COR-L47 (cell line): Measurements from ENCODE around the gene CCL26.

Experiments used
- DNase-seq: peaks from one replicate; lab custom pipeline; 2025; lab: John Stamatoyannopoulos, UW

CCL26 gene, protein sequence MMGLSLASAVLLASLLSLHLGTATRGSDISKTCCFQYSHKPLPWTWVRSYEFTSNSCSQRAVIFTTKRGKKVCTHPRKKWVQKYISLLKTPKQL

DNA sequence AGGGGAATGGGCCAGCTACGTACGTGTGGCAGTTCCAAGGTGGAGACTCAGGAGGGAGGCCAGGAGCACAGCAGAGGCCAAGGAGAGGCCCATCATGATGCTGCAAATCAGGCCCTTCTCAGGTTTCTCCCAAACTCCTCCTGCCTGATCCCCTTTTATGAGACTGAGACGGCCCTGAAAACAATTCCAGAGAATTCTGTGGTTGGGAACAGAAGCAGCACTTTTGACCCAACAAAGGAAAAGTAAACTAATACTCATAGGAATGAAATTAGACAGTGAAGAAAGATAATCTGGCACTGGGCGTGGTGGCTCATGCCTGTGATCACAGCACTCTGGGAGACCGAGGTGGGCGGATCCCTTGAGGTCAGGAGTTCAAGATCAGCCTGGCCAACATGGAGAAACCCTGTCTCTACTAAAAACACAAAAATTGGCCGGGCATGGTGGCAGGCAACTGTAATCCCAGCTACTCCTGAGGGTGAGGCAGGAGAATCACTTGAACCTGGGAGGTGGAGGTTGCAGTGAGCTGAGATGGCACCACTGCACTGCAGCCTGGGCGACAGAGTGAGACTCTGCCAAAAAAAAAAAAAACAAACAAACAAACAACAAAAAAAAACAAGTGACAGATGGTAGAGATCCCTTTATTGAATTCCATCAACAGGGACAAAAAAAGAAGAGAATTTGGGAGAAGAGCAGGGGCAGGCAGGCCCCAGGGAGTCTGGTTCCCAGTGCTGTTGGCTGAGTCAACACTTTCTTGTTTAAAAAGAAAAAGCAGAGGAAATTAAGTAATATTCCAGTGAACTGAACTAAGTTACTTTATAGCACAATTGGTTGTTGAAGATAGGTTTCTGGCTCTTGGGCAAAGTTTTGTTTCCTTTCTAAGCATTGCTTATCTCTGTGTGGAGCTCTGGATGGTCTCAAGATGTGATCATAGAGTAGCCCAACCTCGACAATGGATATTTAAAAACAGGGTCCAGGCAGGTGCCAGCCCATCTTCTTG, at the start of gene CCL26:
Gene CCL26, minus strand, starts transcription at position 131 of the 997 bp plus-strand sequence. Its CDS starts 35 bp downstream, at position 96.
- no peak for DNase-seq

DNA sequence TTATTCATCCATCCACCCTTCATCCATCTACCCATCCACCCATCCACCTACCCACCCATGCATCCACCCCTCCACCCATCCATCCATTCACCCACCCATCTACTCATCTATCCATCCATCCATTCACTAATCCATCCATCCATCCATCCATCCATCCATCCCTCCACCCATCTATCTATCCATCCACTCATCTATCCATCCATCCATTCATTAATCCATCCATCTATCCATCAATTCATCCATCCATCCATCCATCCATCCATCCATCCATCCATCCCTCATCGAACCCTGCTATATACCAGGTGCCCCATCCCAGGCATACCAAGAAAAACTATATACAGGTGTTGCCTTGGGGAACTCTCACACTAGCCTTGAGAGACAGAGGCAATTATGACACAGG, 48.7 kb upstream of the CCL26 start:
- DNase-seq, result no peak

DNA sequence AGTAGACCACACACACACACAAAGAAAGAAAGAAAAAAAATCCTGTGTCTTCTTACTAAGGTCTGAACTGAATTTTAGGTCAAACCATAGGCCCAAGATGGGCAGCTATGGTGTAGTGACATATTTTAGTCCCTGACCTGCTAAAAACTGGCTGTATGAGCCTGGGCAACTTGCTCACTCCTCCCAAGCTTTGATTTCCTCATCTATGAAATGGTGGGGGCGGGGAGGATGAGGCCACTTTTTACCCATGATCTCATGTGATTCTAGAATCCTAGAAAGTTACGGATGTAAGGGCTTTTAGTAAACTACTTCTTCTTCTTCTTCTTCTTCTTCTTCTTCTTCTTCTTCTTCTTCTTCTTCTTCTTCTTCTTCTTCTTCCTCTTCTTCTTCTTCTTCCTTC, 47.7 kb upstream of the CCL26 start:
- no peak for DNase-seq

DNA sequence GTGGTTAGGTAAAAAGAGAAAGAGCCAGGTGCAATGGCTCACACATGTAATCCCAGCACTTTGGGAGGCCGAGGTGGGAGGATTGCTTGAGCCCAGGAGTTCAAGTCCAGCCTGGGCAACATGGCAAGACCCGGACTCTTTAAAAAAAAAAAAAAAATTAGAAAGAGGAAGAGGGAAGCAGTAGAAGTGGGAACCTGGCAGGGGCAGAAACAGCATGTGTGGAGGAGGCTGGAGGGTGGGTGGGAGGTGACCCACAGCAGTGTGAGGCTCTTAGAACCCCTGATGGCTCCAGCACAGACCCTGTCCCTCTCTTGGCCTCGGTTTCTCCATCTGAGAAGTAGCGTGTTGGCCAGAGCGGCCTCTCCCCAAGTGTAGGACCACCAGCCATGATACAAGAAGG, 46.5 kb upstream of the CCL26 start:
- DNase-seq, result no peak

DNA sequence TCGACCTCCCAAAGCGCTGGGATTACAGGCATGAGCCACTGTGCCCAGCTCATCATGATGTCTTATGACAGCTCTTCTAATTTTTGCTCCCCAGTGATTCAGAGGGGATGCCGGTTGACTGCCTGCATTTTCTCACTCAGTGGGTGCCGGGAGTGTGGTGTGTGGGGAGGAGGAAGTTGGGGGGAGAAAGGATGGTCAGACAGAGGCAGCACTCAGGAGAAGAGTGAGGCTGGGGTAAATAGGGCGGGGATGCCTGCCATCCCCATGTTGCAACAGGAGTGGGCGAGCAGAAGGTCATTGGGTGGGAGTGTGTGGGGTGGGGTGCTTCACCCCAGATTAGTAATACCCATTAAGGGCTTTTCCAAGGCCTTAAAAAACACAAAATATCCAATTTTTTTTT, 45.1 kb upstream of the CCL26 start:
- DNase-seq, result no peak

DNA sequence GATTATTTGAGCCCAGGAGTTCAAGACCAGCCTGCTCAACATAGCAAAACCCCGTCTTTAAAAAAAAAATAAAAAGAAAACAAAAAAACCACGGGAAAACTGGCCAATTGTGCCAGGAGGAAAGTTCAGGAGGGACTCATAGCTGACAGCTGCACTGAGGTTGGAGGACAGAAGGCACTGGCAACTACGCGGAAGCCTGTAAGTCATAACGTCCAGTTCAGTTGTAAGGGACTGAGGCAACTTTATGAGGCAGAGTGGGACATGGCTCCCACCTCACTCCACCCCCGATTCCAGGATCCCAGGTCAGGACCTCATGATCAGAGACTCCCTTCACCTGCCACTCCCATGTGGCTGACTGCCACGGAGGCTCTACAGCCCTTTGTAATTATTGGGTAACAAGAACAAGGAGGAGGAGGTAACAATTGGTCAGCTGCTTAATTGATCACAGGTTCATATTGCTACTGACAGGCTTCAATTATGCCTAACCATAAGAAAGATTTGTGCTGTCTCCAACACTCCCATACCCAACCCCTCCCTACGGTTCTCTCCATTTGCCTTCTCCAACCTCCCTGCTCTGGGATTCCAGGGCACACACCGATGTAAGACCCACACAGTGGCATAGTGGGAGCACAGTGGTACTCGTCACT, 43.5 kb upstream of the CCL26 start:
- DNase-seq, result no peak

DNA sequence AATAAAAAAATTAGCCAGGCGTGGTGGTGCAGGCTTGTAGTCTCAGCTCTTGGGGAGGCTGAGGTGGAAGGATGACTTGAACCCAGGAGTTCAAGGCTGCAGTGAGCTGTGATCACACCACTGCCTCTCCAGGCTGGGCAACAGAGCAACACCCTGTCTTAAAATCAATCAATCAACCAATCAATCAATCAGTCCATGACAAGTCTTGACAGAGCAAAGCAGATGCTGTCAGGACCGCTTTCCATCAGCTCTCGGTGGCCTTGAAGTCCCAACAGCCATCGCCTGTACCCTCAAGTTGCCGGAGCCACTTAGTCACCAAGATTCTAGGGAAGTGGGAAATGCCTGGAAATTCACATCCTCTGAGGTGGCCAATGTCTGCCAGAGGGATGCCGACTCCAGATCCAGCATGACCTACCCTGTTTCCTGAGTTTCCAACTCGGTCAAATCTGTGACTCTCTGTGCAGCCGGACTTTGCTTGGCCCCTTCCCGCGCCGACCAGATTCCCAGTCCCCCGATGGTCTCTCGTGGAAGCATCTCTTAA, 42.5 kb upstream of the CCL26 start:
- no peak for DNase-seq

DNA sequence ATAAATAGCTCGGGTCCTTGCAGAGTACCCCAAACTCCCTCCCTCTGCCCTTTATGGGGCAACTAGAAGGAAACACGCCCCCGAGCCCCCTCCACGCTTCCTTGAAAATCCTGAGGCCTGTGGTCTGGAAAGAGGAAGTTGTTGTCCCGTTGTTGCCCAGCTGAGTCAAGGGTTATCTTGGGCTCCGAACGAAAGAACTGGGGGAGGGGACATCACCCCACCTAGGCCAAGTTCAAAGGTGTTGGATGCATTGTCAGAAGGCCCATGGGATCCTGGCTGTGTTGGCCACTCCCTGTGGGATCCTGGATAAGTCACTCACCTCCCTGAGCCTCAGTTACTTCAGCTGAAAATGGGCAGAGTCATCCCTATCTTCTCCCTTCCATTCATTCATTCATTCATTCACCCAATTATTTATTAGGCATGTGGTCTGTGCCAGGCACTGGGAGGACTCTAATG, 41.8 kb upstream of the CCL26 start, which contains the start of gene CCL24:
Gene CCL24, minus strand, starts transcription at position 26 of the 456 bp plus-strand sequence. CDS start 91 bp downstream, outside the sequence.
- DNase-seq, result no peak

DNA sequence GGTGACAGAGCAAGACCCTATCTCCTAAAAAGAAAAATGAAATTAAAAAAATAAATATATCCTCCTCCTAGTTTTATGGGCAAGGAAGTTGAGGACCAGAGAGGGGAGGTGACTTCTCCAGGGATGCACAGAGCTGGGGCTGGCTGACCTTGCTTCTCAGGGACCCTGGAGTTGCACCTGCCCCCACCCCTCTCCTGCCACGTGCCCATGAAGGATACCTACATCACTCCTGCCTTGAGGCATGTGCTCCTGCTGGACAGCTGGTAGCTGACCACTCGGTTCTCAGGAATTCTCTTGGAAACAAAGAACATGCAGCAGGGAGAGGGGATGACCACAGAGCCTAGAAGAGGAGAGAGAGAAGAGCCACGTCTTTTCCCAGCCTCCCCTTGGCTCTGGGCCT, 41.1 kb upstream of the CCL26 start:
- no peak for DNase-seq

DNA sequence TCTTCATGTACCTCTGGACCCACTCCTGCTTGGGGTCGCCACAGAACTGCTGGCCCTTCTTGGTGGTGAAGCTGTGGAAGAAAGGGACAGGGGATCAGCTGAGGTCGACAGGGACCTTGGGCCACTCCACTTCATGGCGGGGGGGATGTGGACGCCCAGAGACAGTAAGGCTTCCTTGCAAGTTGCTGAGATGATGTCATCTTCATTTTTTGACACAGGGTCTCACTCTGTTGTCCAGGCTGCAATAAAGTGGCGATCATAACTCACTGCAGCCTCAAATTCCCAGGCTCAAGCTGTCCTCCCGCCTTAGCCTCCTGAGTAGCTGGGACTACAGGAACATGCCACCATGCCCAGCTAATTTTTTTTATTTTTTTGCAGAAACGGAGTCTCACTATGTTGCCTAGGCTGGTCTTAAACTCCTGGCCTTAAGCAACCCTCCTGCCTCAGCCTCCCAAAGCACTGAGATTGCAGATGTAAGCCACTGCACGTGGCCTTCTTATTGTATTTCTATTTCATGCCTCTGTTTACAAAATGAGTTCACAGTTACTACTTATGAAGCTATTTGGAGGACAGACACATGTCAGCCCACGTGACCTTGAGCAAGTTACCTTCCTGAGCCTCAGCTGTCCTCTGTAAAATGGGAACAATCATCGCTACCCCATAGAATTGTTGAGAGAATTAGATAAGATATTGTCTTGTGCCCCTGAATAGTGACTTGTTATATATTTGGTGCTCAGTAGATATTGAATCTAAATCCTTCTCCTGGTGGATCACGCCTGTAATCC, 40.1 kb upstream of the CCL26 start:
- no peak for DNase-seq

DNA sequence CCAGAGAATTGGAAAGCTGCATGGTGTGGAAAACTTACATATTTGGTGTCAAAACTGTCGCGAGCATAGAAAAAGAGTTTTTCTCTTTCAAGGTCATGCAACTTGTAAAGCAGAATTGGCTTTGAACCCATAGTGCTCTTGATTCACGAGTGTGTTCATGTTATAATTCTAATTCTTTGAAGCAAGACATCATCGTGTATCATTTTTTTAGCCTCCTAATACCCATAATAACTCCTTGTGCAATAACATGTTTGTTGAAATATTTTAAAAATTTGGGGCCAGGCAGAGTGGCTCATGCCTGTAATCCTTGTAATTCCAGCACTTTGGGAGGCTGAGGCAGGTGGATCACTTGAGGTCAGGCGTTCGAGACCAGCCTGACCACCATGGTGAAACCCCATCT, 37.4 kb upstream of the CCL26 start:
- DNase-seq, result no peak

DNA sequence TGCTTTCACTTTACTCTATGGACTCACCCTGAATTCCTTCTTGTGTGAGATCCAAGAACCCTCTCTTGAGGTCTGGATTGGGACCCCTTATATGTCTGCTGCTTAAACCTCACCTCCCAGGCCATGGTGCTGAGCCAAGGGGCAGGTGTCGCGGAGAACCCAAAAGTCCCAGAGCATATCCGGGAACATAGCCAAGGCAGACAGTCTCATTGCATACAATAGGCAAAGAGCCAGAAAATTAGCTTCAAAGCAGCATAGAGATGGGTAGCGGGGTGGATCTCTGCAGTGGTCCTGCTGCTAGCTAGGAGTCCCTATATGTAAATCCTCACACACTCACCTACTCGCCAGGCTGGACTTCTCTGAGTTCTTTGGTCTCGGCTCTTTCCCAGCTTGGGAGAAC, 36.1 kb upstream of the CCL26 start:
- DNase-seq, result peak; percentile 87

DNA sequence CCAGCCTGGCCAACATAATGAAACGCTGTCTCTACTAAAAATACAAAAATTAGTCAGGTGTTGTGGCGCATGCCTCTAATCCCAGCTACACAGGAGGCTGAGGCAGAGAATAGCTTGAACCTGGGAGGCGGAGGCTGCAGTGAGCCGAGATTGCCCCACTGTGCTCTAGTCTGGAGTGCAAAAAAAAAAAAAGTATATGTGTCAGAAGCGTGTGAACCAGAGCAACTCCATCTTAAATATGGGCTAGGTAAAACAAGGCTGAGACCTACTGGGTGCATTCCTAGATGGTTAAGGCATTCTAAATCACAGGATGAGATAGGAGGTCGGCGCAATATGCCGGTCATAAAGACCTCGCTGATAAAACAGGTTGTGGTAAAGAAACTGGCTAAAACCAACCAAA, 35.4 kb upstream of the CCL26 start:
- no peak for DNase-seq

DNA sequence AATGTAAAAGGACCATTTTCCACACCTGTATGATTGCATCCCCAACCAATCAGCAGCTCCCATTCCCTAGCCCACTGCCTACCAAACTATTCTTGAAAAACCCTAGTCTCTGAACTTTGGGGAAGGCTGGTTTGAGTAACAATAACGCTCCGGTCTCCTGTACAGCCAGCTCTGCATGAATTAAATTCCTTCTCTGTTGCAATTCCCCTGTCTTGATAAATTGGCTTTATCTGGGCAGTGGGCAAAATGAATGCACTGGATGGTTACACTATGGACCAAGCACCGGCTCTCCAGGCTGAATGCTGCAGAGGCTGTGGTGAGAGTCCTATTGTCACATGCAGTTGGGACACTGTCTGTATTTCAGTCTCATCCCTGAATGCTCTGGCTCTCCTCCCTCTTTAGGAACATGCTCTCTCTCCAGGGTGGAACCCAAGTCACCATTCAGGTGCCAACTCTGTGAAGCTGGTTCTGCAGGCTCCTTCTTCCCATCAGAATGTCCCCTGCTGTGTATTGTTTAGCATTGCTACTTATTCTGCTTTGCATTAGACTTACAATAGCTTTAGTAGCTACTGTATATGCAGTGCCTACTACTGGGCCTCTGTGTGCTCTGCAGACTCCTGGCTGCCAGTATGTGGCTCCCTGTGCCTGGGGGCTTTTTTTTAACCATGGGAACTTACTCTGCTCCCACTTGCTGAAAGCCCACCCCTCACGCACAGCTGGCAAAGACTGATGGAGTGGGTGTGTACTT, 34.7 kb upstream of the CCL26 start:
- no peak for DNase-seq

DNA sequence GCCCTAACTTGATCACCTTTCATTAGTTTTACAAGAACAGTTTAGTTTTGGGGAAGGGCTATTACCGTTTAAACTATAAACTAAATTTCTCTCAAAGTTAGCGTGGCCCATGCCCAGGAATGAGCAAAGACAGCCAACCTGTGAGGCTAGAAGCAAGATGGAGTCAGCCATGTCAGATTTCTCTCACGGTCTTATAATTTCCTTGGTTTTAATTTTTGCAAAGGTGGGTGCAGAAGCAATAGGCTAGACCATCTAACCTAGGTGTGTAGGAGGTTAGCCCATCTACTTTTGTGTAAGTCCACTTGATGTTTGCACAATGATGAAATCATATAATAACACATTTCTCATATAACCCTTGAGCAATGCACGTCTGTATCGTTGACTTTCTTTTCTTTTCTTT, 32.7 kb upstream of the CCL26 start:
- DNase-seq, result no peak

DNA sequence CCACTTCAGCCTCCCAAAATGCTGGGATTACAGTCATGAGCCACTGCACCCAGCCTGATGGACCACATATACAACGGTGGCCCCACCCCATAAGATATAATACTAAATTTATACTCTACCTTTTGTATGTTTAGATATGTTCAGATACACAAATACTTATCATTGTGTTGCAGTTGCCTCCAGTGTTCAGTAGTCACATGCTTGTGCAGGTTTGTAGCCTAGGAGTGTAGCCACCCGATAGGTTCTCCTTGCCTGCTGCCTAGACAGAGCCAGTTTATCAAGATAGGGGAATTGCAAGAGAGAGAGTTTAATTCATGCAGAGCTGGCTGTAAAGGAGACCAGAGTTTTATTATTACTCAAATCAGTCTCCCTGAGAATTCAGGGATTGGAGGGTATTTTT, 32.0 kb upstream of the CCL26 start:
- DNase-seq, result no peak

DNA sequence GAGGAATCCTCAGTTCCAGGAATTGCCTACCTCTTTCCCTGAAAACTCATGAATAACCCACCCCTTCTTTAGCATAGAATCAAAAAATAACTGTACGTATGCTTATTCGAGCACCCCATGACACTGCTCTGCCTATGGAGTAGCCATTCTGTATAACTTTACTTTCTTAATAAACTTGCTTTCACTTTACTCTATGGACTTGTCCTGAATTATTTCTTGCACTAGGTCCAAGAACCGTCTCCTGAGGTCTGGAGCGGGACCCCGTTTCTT, 30.5 kb upstream of the CCL26 start:
- no peak for DNase-seq

DNA sequence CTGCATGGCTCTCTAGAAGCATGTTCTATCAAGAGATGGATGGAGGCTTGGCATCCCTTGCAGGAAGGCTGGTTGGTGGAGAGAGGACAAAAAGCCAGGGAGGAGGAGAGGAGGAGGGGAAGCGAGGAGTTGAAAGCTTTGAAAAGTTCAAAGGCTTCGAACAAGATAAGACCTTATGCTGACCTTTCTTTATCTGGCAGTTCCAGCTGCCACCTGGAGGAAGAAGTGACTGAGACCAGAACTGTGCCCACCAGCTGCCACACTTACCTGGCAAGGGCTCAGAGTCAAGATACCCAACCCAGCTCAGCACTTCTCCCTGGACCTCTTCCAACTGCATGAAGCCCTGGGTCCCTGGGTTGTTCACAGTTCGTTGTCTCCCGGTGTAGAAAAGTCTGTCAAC, 26.8 kb upstream of the CCL26 start:
- no peak for DNase-seq

DNA sequence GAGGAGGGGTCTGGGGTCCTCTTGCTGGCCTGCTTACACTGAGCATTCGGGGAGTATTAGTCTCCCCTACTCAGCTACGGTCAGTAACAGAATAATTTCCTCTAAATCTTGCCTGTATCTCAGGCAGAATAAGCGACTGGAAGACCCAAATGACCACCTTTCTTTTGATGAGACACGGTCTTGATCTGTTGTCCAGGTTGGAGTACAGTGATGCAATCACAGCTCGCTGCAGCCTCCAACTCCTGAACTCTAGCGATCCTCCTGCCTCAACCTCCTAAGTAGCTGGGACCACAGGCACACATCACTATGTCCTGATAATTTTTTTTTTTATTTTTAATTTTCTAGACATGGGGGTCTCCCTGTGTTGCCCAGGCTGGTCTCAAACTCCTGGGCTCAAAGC, 24.4 kb upstream of the CCL26 start:
- no peak for DNase-seq

DNA sequence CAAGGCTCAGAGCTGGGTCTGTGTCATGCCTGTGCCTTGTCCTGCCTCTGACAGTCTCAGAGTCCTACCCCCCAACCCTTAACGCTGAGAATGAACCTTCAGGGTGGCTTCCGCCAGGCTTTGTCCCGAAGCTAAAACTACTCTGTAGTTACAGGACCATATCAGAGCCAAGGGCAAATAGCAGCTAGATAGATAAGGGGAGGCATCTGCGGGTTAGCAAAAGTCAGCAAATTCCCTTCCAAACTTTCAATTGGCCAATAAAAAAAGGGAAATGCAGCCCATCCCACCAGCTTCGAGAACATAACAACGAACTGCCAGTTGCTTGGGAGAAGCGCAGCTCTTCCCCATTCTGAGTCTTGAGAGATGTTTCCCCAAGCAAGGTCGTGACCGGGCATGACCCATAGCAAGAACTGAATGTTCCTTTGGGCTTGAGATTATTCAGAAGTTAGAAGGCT, 23.8 kb upstream of the CCL26 start:
- DNase-seq, result no peak

DNA sequence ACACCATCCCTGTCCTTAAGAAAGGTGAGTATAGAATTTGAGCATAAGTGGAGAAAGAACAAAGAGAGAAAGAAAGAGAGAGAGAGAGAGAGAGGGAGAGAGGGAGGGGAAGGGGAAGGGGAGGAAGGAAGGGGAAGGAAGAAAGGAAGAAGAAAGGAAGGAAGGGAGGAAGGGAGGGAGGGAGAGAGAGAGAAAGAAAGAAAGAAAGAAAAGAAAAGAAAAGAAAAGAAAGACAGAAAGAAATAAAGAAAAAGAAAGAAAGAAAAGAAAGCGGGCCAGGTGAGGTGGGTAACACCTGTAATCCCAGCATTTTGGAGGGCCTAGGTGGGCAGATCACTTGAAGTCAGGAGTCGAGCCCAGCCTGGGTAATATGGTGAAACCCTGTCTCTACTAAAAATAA, 21.7 kb upstream of the CCL26 start:
- DNase-seq, result no peak
